Naive thymus-derived CD4-positive, alpha-beta T cell (primary cell): Measurements from ENCODE around the gene CENPB. TPM values are rescaled to one million over a fixed set of nuclear protein-coding genes. Genes with fewer than 3 reads are reported as not detected.

Experiments used
- ATAC-seq: fragments of 150-1000 bp; cut with Tn5 transposase; 2 replicates; pipeline ENCODE4 v1.10.0; 2021; ENCODE audit warnings: mild to moderate bottlenecking, moderate library complexity
- CTCF ChIA-PET: fragments of 350-600 bp; sonication (Branson Sonifier 250); formaldehyde crosslinking; loops from one replicate; lab custom pipeline; 2021; ENCODE audit warnings: antibody characterized with exemption; lab: Charles Lee
- POLR2A ChIA-PET: fragments of 350-600 bp; sonication (Branson Sonifier 250); formaldehyde crosslinking; loops from one replicate; lab custom pipeline; 2021; ENCODE audit warnings: antibody characterized with exemption, inconsistent platforms; lab: Charles Lee
- DNase-seq, 9 donors: peaks; one replicate each; pipeline versions ENCODE4 v3.0.0 to v3.0.0-alpha.2; 2020 to 2022; ENCODE audit warnings: mixed read lengths in 1 of 9
- H3K27ac ChIP-seq: one replicate; pipeline ENCODE4 v1.7.0; 2013; ENCODE audit warnings: mild to moderate bottlenecking, low read depth, low read length, moderate library complexity
- H3K27me3 ChIP-seq, 2 donors: one replicate each; pipeline ENCODE4 v1.7.0; 2013; ENCODE audit warnings: low read length in 2 of 2, mild to moderate bottlenecking in 2 of 2, moderate library complexity in 2 of 2; ENCODE audit not compliant: control insufficient read depth in 2 of 2, insufficient read depth in 2 of 2
- H3K36me3 ChIP-seq, 3 experiments: 1 replicate in 2 of 3; 2 replicates in 1 of 3; pipeline ENCODE4 v1.7.0; 2013; ENCODE audit warnings: low read length in 3 of 3, mild to moderate bottlenecking in 3 of 3, moderate library complexity in 1 of 3; ENCODE audit not compliant: insufficient read depth in 3 of 3, control insufficient read depth in 2 of 3
- H3K4me1 ChIP-seq, 2 donors: one replicate each; pipeline ENCODE4 v1.7.0; 2013; ENCODE audit warnings: low read length in 2 of 2, mild to moderate bottlenecking in 2 of 2, moderate library complexity in 1 of 2; ENCODE audit not compliant: control insufficient read depth in 2 of 2, insufficient read depth in 2 of 2
- H3K4me3 ChIP-seq: 2 replicates; pipeline ENCODE4 v1.7.0; 2013; ENCODE audit warnings: mild to moderate bottlenecking, low read length
- H3K9me3 ChIP-seq, 3 experiments: 1 replicate in 2 of 3; 2 replicates in 1 of 3; pipeline ENCODE4 v1.7.0; 2013; ENCODE audit warnings: low read length in 3 of 3; ENCODE audit not compliant: control insufficient read depth in 2 of 3
- H3K27ac Mint-ChIP-seq, 9 donors: one replicate each; pipeline ENCODE4 v1.8.0; 2020 to 2022; ENCODE audit warnings: mixed read lengths in 9 of 9, mild to moderate bottlenecking in 8 of 9, moderate library complexity in 5 of 9, inconsistent platforms in 2 of 9
- H3K27me3 Mint-ChIP-seq, 5 donors: one replicate each; pipeline ENCODE4 v1.8.0; 2021 to 2022; ENCODE audit warnings: mixed read lengths in 5 of 5, mild to moderate bottlenecking in 1 of 5
- H3K36me3 Mint-ChIP-seq, 5 donors: one replicate each; pipeline ENCODE4 v1.8.0; 2020 to 2022; ENCODE audit warnings: mixed read lengths in 5 of 5, mild to moderate bottlenecking in 3 of 5, inconsistent platforms in 1 of 5
- H3K4me1 Mint-ChIP-seq, 7 donors: one replicate each; pipeline ENCODE4 v1.8.0; 2020 to 2022; ENCODE audit warnings: mixed read lengths in 7 of 7, mild to moderate bottlenecking in 3 of 7, inconsistent platforms in 1 of 7
- H3K4me3 Mint-ChIP-seq, 10 donors: one replicate each; pipeline ENCODE4 v1.8.0; 2020 to 2022; ENCODE audit warnings: mild to moderate bottlenecking in 10 of 10, mixed read lengths in 10 of 10, moderate library complexity in 6 of 10, inconsistent platforms in 2 of 10
- H3K9me3 Mint-ChIP-seq, 11 donors: one replicate each; pipeline ENCODE4 v1.8.0; 2020 to 2022; ENCODE audit warnings: mixed read lengths in 11 of 11, mild to moderate bottlenecking in 4 of 11, inconsistent platforms in 1 of 11, moderate library complexity in 1 of 11
- intact Hi-C, 2 donors: fragments of 100-400 bp; cut with micrococcal nuclease; formaldehyde crosslinking; loops; one replicate each; pipeline ENCODE4 v1.15.1; 2023
- polyA plus RNA-seq, 2 donors: library from polyadenylated mRNA; unstranded; fragments of 300-500 nt; fragmentation: Illumina TruSeq; gene quantifications; one replicate each; pipeline ENCODE4 v1.2.3, GENCODE V29; 2021
- total RNA-seq, 6 experiments: library from RNA in 5 of 6; stranded (reverse) in 5 of 6; gene quantifications; 1 replicate in 5 of 6; 2 replicates in 1 of 6; pipeline ENCODE4 v1.2.3 and lab custom pipeline; 2021 to 2026

The CENPB gene
- total and polyA plus RNA-seq, 7 experiments from 2014 or later: 1.3 to 73.6 (median 43.2) TPM

GRCh38 chr20:3787324-3788014 is 929 bp upstream of the CENPB start:
- CTCF ChIA-PET: interaction anchor here (0.7 to 8.4 kb wide), 10 partner anchors 9 to 298 kb away, joined by 3 to 82 read pairs (median 4); partner anchors contain the start of genes AP5S1 and CDC25B
- Mint-ChIP-seq H3K36me3 (peaks cover 0 to 5% (median 0%) of the 10 kb centered on the region in 5 donors), H3K27me3 (peaks cover 0 to 12% (median 0%) of the 10 kb centered on the region in 5 donors), H3K9me3 (peaks cover 0 to 1% (median 0%) of the 10 kb centered on the region in 11 donors), H3K27ac (peak overlapping the region; percentile 28 to 82 (median 72)), H3K4me1 (peaks cover 28 to 41% (median 38%) of the 10 kb centered on the region in 7 donors), H3K4me3 (peak overlapping the region; percentile 60 to 80 (median 72))
- ATAC-seq (no peak), DNase-seq (no peak)
- Histone ChIP-seq H3K36me3 (peaks cover 0 to 7% (median 0%) of the 10 kb centered on the region in 3 experiments), H3K27ac (peak overlapping the region; percentile 55), H3K4me1 (peaks cover 7 to 9% of the 10 kb centered on the region in 2 donors), H3K9me3 (no peaks in the 10 kb centered on the region), H3K4me3 (peak overlapping the region; percentile 29), H3K27me3 (no peaks in the 10 kb centered on the region)
- POLR2A ChIA-PET: interaction anchor here (1.1 to 6.0 kb wide), 7 partner anchors 9 to 66 kb away, joined by 3 to 85 read pairs (median 8); partner anchors contain the start of genes ADISSP and AP5S1
- intact Hi-C loops: loop anchor here (1.0 to 2.0 kb wide), 3 partner anchors 9 to 101 kb away; partner anchors contain the start of genes CDC25B (in 1 of the 2), MAVS (in 1 of the 2) and PANK2 (in 1 of the 2)

GRCh38 chr20:3786126-3786484 is 435 bp downstream of the CENPB start:
- CTCF ChIA-PET: interaction anchor here (0.6 to 8.4 kb wide), 8 partner anchors 10 to 299 kb away, joined by 3 to 82 read pairs (median 3); partner anchors contain the start of genes AP5S1 and CDC25B
- no peaks in the 10 kb centered on the region for H3K9me3 ChIP-seq
- intact Hi-C loops: loop anchor here (1.0 to 2.0 kb wide), 10 partner anchors 10 to 299 kb away; partner anchors contain the start of genes AP5S1 (in 2 of the 2), MAVS (in 2 of the 2), CDC25B (in 1 of the 2) and PANK2 (in 1 of the 2)

GRCh38 chr20:3785240-3786125 is 1.1 kb downstream of the CENPB start:
- ATAC-seq (no peak), DNase-seq (no peak)
- no peak overlapping the region for H3K4me3 ChIP-seq
- Mint-ChIP-seq H3K9me3 (peaks cover 0 to 1% (median 0%) of the 10 kb centered on the region in 11 donors), H3K27me3 (peaks cover 0 to 9% (median 0%) of the 10 kb centered on the region in 5 donors), H3K4me1 (peaks cover 38 to 56% (median 53%) of the 10 kb centered on the region in 7 donors), H3K27ac (peak overlapping the region in 7 of 9 donors; percentile 52 to 84 (median 73)), H3K36me3 (peaks cover 0 to 5% (median 0%) of the 10 kb centered on the region in 5 donors), H3K4me3 (peak overlapping the region in 7 of 10 donors; percentile 18 to 82 (median 57))
- H3K27ac ChIP-seq: peak overlapping the region; percentile 62
- intact Hi-C loops: loop anchor here (1.0 to 2.0 kb wide), 10 partner anchors 11 to 300 kb away; partner anchors contain the start of genes AP5S1 (in 2 of the 2), MAVS (in 2 of the 2), CDC25B (in 1 of the 2) and PANK2 (in 1 of the 2)
- H3K27me3 ChIP-seq: no peaks in the 10 kb centered on the region
- H3K9me3 ChIP-seq: no peaks in the 10 kb centered on the region
- peaks cover 0 to 7% (median 0%) of the 10 kb centered on the region in 3 experiments for H3K36me3 ChIP-seq
- ChIA-PET CTCF (interaction anchor here (0.6 to 8.4 kb wide), 6 partner anchors 17 to 106 kb away, joined by 3 to 82 read pairs (median 4); partner anchors contain the start of gene AP5S1), POLR2A (interaction anchor here (0.9 to 6.0 kb wide), 7 partner anchors 10 to 70 kb away, joined by 3 to 85 read pairs (median 4); partner anchors contain the start of genes ADISSP, AP5S1 and CDC25B)
- peaks cover 12 to 13% of the 10 kb centered on the region in 2 donors for H3K4me1 ChIP-seq

More at GRCh38 chr20:3786126-3786484, 435 bp downstream of the CENPB start:
- Histone ChIP-seq H3K4me3 (no peak overlapping the region), H3K27me3 (no peaks in the 10 kb centered on the region), H3K36me3 (peaks cover 0 to 7% (median 0%) of the 10 kb centered on the region in 3 experiments), H3K4me1 (peaks cover 9 to 10% of the 10 kb centered on the region in 2 donors), H3K27ac (peak overlapping the region; percentile 62)
- H3K36me3 Mint-ChIP-seq: peaks cover 0 to 5% (median 0%) of the 10 kb centered on the region in 5 donors
- DNase-seq (peak in 5 of 9 donors; percentile 30 to 46 (median 43)), ATAC-seq (peak; percentile 35)
- H3K4me3 Mint-ChIP-seq: peak overlapping the region; percentile 76 to 87 (median 83)
- peak overlapping the region; percentile 51 to 90 (median 74) for H3K27ac Mint-ChIP-seq
- H3K27me3 Mint-ChIP-seq: peaks cover 0 to 7% (median 0%) of the 10 kb centered on the region in 5 donors
- POLR2A ChIA-PET: interaction anchor here (0.8 to 6.0 kb wide), 8 partner anchors 8 to 223 kb away, joined by 3 to 85 read pairs (median 6); partner anchors contain the start of genes ADISSP, AP5S1 and CDC25B
- H3K9me3 Mint-ChIP-seq: peaks cover 0 to 1% (median 0%) of the 10 kb centered on the region in 11 donors
- peaks cover 36 to 51% (median 48%) of the 10 kb centered on the region in 7 donors for H3K4me1 Mint-ChIP-seq

- Histone ChIP-seq H3K9me3 (no peaks in the 10 kb centered on the region), H3K4me3 (no peak overlapping the region), H3K36me3 (peaks cover 0 to 7% (median 0%) of the 10 kb centered on the region in 3 experiments), H3K27me3 (no peaks in the 10 kb centered on the region), H3K4me1 (peaks cover 12 to 13% of the 10 kb centered on the region in 2 donors), H3K27ac (peak overlapping the region; percentile 62)
- peak overlapping the region; percentile 18 to 81 (median 54) for H3K4me3 Mint-ChIP-seq
- H3K4me1 Mint-ChIP-seq: peaks cover 38 to 59% (median 56%) of the 10 kb centered on the region in 7 donors
- DNase-seq (no peak), ATAC-seq (no peak)
- peak overlapping the region in 7 of 9 donors; percentile 53 to 84 (median 73) for H3K27ac Mint-ChIP-seq
- peaks cover 0 to 1% (median 0%) of the 10 kb centered on the region in 11 donors for H3K9me3 Mint-ChIP-seq
- peaks cover 0 to 5% (median 0%) of the 10 kb centered on the region in 5 donors for H3K36me3 Mint-ChIP-seq
- ChIA-PET POLR2A (interaction anchor here (0.9 to 6.0 kb wide), 4 partner anchors 11 to 35 kb away, joined by 3 to 85 read pairs (median 6); partner anchors contain the start of genes ADISSP, AP5S1 and CDC25B), CTCF (interaction anchor here (0.7 to 8.4 kb wide), 3 partner anchors 16 to 58 kb away, joined by 3 to 82 read pairs (median 7); partner anchors contain the start of gene AP5S1)
- H3K27me3 Mint-ChIP-seq: peaks cover 0 to 12% (median 0%) of the 10 kb centered on the region in 5 donors
- intact Hi-C loops: no loop called here
These were observed 1.7 kb downstream of the CENPB start for GRCh38 chr20:3784863-3785239.

GRCh38 chr20:3784216-3784853 is 2.2 kb downstream of the CENPB start:
- Mint-ChIP-seq H3K27me3 (peaks cover 0 to 18% (median 0%) of the 10 kb centered on the region in 5 donors), H3K27ac (peak overlapping the region in 6 of 9 donors; percentile 53 to 80 (median 69)), H3K9me3 (peaks cover 0 to 1% (median 0%) of the 10 kb centered on the region in 11 donors), H3K4me3 (peak overlapping the region in 9 of 10 donors; percentile 43 to 81 (median 56)), H3K36me3 (peaks cover 0 to 5% (median 0%) of the 10 kb centered on the region in 5 donors), H3K4me1 (peaks cover 38 to 59% (median 57%) of the 10 kb centered on the region in 7 donors)
- ChIA-PET CTCF (interaction anchor here (0.5 to 8.4 kb wide), 3 partner anchors 35 to 247 kb away, joined by 3 to 82 read pairs (median 3); partner anchors contain the start of gene AP5S1), POLR2A (interaction anchor here (0.6 to 6.0 kb wide), 5 partner anchors 11 to 571 kb away, joined by 3 to 85 read pairs (median 4); partner anchors contain the start of genes ADISSP, AP5S1 and CDC25B)
- peaks cover 12 to 13% of the 10 kb centered on the region in 2 donors for H3K4me1 ChIP-seq
- H3K27me3 ChIP-seq: no peaks in the 10 kb centered on the region
- DNase-seq (no peak), ATAC-seq (no peak)
- H3K4me3 ChIP-seq: no peak overlapping the region
- peak overlapping the region; percentile 9 for H3K27ac ChIP-seq
- intact Hi-C loops: no loop called here
- H3K36me3 ChIP-seq: peaks cover 0 to 7% (median 0%) of the 10 kb centered on the region in 3 experiments
- H3K9me3 ChIP-seq: no peaks in the 10 kb centered on the region
